Stimulated activated CD4-positive, alpha-beta T cell treated with anti-CD3 and anti-CD28 coated beads, Interleukin-15, amount 100 ng/mL, for 48 hours (primary cell): ENCODE measurements around the gene ABCG4.
"Not testable (repeated sequence)": the region's sequence is repeated elsewhere in the genome, so short reads cannot be mapped to it uniquely, and the experiment has no call there.

Experiments
- DNase-seq, 2 donors: peaks; one replicate each; pipeline ENCODE4 v3.0.0-alpha.2; 2020; ENCODE audit warnings: low read depth in 2 of 2

Gene ABCG4

GRCh38 chr11:119149018-119149785 lies at the start of gene ABCG4:
TSS of gene ABCG4 (plus strand) at chr11:119149052. CDS start at chr11:119149966, 914 bp downstream.
- peak in 1 of 2 donors; percentile 11 for DNase-seq

DNA sequence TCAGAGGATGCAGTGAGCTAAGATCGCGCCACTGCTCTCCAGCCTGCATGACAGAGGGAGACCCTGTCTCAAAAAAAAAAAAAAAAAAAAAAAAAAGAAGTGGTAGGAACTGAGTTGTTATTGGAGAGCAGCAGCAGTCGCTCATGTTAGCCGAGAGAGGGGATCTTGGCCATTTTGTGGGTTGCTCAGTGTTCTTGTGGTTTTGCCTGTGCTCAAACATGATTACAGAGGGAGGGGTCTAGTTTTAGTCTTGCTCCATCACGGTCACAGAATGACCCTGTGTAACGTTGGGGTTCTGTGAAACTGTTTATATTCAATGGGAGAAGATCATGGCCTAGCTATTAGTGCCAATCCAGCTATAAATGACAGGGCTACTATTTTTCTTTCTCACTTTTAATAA lies 49.1 kb upstream of the ABCG4 start:
- no peak for DNase-seq

DNA sequence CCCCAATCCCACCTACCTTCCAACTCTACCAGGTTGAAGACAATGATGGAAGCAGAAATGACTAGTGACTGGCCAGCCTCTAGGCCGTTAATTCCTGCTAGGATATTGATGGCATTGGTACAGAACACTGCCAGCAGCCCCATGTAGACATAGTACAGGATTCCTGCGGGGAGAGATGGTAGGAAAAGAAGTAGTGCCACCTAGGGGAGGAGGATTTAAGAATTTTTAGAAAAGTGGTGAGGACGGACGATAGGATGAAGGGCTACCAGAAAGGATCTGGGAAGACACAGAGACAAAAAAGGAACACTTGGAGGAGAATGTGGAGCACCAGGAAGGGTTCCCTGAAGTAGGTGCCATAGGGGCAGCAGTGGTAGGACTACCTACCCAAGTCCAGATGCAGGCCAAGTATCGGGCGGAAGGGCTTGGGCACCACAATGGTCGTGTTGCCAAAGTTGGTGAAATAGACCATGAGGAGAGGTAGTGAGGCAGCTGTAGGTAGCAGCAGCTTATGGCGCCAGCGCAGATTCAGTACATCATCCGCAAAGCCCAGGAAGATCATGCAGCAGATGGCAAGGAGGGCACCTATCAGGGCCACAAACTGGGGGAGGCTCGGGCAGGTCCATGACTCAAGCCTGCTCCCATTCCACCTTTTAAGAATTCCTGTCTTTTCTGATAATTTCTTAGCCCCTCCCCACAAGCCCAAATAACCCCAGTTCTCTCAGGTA lies 48.4 kb upstream of the ABCG4 start:
- no peak for DNase-seq

DNA sequence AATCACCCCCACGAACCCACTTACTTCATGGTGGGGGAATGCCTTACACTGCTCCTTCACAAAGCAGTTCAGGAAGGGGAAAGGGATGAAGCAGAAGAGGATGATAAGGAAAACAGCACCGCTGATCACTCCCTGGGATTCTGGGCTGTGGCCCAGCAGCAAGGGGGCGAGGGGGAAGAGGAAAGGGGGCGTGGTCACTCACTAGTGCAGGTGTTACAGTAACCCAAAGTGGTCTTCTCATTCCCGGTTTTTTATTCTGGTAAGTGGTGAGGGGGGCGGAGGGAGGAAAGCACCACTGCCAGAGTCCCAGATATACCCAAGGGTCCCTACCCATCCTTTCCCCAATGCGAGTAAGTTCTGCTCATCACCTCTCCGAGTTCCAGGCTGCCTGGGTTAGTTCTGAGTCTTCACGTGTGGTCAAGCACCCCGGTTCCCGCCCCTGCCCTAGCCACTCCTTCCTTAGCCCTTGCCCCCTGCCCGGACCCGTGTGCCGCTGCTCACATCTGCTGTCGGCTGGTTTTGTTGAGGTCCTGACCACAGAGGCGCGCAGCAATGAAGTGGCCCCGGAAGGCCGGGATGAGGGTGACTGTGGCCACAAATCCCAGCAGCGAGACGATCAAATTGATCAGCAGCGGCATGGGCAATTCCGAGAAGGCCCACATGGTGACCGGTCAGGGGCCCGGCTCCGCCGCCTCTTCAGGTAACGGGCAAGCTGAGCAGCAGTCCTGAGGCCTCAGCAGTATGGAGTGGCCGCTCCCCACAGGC lies 47.7 kb upstream of the ABCG4 start:
- DNase-seq, result no peak

GRCh38 chr11:119101759-119102423 lies 47.0 kb upstream of the ABCG4 start, which contains the start of gene DPAGT1:
TSS of gene DPAGT1 (minus strand) at chr11:119101853. CDS start at chr11:119101655, 198 bp downstream.
- peak; percentile 80 to 83 for DNase-seq

DNA sequence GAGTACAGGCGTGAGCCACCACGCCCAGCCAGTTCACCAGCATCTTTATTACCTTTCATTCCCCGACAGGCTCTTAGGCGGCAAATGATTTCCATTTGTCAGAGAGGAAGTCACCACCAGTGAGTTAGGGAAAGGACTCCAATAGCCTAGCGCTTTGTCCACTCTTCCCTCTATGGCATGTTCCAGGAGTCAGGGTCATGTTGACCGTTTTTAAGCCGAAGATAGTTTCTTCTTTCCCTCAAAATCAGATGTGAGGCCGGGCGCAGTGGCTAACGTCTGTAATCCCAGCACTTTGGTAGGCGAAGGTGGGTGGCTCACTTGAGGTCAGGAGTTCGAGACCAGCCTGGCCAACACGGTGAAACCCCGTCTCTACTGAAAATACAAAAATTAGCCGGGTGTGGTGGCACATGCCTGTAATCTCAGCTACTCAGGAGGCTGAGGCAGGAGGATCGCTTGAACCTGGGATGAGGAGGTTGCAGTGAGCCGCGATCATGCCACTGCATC lies 45.6 kb upstream of the ABCG4 start:
- DNase-seq, result not testable (repeated sequence)

- no peak for DNase-seq
These were observed 45.1 kb upstream of the ABCG4 start for GRCh38 chr11:119103793-119104192.

- DNase-seq, result peak; percentile 86 to 87
These were observed 42.0 kb upstream of the ABCG4 start, which contains the start of gene C2CD2L for GRCh38 chr11:119106564-119107537. TSS of gene C2CD2L (plus strand) at chr11:119107344. CDS start at chr11:119107742, 398 bp downstream.

DNA sequence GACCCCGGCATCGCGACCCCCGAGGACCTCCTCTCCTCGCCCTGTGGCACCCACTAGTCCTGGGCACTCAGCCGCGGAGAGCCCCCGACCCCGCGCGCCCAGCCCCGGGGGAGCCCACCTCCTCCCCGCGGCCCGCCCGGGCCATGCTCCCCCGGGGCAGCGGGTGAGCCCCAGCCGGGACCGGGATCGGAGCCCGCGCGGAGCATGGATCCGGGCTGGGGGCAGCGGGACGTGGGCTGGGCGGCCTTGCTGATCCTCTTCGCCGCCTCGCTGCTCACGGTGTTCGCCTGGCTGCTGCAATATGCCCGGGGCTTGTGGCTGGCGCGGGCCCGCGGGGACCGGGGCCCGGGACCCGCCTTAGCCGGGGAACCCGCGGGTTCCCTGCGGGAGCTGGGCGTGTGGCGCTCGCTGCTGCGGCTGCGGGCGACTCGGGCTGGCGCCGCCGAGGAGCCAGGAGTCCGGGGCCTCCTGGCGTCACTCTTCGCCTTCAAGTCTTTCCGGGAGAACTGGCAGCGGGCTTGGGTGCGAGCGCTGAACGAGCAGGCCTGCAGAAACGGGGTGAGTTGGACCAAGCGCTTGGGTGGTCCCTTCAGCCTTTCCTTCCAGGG lies 41.2 kb upstream of the ABCG4 start:
- DNase-seq, result no peak

- DNase-seq, result no peak
These were observed 40.6 kb upstream of the ABCG4 start for GRCh38 chr11:119108146-119108856.

DNA sequence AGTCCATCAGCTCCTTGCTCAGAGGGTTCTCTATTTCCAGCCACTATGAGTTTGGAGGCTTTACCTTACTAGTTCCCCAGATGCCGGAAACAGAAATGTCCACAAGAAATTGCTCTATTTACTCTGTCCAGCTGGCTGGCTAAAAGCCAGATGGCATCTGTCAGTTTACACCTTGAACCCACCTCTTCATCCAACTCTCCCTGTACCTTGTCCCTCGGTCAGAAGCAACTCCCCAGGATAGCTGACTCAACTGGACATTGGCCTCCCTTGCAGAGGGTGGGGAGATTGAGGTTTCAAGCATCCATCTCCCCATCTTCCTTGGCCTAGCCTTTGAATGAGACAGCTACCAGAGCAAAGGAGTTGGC lies 40.0 kb upstream of the ABCG4 start:
- no peak for DNase-seq

DNA sequence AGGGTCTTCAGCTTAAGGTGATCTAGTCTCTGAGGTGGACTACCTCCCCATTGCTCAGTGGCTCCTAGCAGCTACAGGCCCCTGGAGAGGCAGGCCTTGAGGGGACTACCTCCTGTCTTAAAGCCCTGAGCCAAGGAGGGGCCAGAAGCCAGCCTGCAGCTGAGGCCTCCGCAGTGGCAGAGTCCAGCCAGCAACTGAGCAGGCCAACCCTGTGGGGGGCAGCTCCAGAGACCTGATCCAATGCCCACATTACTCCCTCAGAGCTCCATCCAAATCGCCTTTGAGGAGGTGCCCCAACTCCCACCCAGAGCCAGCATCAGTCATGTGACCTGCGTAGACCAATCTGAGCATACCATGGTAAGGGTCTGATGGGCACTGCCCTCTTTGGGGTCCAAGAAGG lies 39.0 kb upstream of the ABCG4 start:
- DNase-seq, result no peak

DNA sequence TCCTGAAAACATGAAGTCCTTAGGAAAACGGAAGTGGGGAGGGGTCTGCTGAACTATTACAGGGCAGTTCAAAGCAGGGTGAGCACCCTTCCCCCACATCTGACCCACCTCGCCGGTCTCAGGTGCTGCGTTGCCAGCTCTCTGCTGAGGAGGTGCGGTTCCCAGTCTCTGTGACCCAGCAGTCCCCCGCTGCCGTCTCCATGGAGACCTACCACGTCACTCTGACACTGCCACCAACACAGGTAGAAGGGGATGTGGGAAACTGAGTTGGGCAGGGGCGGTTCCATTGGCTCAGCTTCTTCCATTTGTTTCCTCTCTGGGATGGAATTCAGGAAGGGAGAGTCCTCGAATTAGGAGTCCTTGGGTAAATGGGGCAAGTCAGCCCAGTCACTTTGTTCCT lies 38.4 kb upstream of the ABCG4 start:
- no peak for DNase-seq

DNA sequence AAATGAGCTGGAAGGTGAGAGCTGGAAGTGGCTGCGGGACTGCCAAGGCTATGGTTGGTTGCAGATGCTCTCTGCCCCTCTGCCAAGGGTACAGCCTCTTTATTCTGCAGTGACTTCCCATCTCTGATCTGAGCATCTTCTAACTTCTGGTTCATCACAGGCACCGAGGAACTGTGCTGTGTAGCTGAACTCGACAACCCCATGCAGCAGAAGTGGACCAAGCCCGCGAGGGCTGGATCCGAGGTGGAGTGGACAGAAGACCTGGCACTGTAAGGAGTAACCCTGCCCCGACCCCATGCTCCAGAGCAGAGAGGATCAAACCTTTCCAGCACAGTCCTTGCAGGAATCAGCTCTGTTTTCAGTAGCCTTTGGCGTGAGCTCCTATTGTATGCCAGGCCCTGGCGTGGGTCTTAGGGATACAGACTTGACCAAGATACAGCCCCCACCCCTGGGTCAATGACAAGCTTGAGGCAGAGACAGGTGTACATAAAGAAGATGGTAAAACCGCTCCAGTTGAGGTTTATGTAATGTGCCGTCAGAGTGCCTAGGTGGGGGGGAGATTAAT lies 37.4 kb upstream of the ABCG4 start:
- no peak for DNase-seq

GRCh38 chr11:119112314-119113020 lies 36.4 kb upstream of the ABCG4 start:
- DNase-seq, result no peak

DNA sequence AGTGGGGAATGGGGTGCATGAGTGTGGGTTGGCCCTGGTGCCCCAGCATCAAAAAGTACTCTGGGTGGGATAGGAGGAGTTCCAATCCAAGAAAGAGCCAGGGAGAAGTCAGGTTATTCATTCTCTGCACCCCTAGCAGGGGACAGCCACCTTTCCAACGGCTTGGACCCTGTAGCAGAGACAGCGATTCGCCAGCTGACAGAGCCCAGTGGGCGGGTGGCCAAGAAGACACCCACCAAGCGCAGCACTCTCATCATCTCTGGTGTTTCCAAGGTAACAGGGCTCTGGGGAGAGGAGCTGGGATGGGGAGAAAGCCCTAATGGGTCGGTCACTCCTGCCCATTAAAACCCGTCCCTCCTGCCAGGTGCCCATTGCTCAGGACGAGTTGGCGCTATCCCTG lies 35.1 kb upstream of the ABCG4 start:
- DNase-seq, result no peak

DNA sequence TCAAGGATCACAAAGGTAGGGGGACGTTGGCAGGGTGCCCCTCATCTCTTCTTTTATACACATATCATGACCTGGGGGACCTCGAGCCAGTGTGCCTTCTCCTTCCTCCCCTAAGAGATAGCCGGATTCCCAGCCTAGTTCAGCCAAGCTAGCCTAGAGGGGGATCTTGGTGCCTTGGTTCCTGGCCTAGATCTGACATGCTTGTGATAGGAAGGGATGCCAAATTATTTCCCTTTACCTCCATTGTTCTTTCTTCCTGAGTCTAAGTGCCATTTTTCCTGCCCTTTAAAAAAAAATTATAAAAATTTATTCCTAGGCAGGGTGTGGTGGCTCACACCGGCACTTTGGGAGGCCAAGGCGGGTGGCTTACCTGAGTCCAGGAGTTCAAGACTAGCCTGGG lies 34.5 kb upstream of the ABCG4 start:
- DNase-seq, result no peak
